Activated CD8-positive, alpha-beta memory T cell treated with anti-CD3 and anti-CD28 coated beads for 48 hours (primary cell): ENCODE results near the gene FAM168A.
"Not testable (repeated sequence)": the region's sequence is repeated elsewhere in the genome, so short reads cannot be mapped to it uniquely, and the experiment has no call there.

Experiments used
- DNase-seq, 3 experiments: peaks; one replicate each; pipeline ENCODE4 v3.0.0-alpha.2; 2020; ENCODE audit warnings: low read depth in 2 of 3, low spot score in 2 of 3

The FAM168A gene

GRCh38 chr11:73596547-73596946, 1.4 kb downstream of the FAM168A start:
- DNase-seq, result no peak

GRCh38 chr11:73592640-73593039, 5.3 kb downstream of the FAM168A start:
- DNase-seq, result no peak

GRCh38 chr11:73591743-73592142, 6.2 kb downstream of the FAM168A start:
- DNase-seq, result no peak

- DNase-seq, result no peak
Observed at GRCh38 chr11:73590991-73591390, 6.9 kb downstream of the FAM168A start.

- no peak for DNase-seq
Observed at GRCh38 chr11:73586791-73587190, 11.1 kb downstream of the FAM168A start.

GRCh38 chr11:73585834-73586575, 11.9 kb downstream of the FAM168A start:
- no peak for DNase-seq

- no peak for DNase-seq
Observed at GRCh38 chr11:73584831-73585230, 13.1 kb downstream of the FAM168A start.

- no peak for DNase-seq
Observed at GRCh38 chr11:73582653-73583052, 15.3 kb downstream of the FAM168A start.

- DNase-seq, result not testable (repeated sequence)
Observed at GRCh38 chr11:73580749-73581148, 17.2 kb downstream of the FAM168A start.

- no peak for DNase-seq
Observed at GRCh38 chr11:73579641-73580434, 18.1 kb downstream of the FAM168A start.

GRCh38 chr11:73578592-73579185, 19.2 kb downstream of the FAM168A start:
- no peak for DNase-seq

GRCh38 chr11:73577496-73577917, 20.4 kb downstream of the FAM168A start:
- DNase-seq, result no peak

GRCh38 chr11:73576185-73576614, 21.7 kb downstream of the FAM168A start:
- no peak for DNase-seq

GRCh38 chr11:73571982-73572381, 25.9 kb downstream of the FAM168A start:
- not testable (repeated sequence) for DNase-seq

GRCh38 chr11:73570415-73571114, 27.3 kb downstream of the FAM168A start:
- DNase-seq, result no peak

- no peak for DNase-seq
Observed at GRCh38 chr11:73566977-73567755, 30.7 kb downstream of the FAM168A start.

- no peak for DNase-seq
Observed at GRCh38 chr11:73566422-73566821, 31.5 kb downstream of the FAM168A start.

- no peak for DNase-seq
Observed at GRCh38 chr11:73565804-73566203, 32.1 kb downstream of the FAM168A start.

- no peak for DNase-seq
Observed at GRCh38 chr11:73564903-73565302, 33.0 kb downstream of the FAM168A start.

- no peak for DNase-seq
Observed at GRCh38 chr11:73563539-73564200, 34.2 kb downstream of the FAM168A start.
